Measurements from ENCODE around the gene PRSS50. TPM values are rescaled to one million over a fixed set of nuclear protein-coding genes. Genes with fewer than 3 reads are reported as not detected.

The PRSS50 gene
- total and polyA plus RNA-seq, 8 donors = under 0.01 to 0.10 TPM; not detected in 6

- 82 to 86% (median 84%) methylated on average over 6 to 11 of the region's 11 CpGs for WGBS, 5 donors
- peak in 1 of 2 donors; percentile 3 for DNase-seq
- Histone ChIP-seq H3K4me1 (peaks cover 0 to 5% (median 0%) of the 10 kb centered on the region in 4 donors), H3K27ac (no peak overlapping the region), H3K4me3 (no peak overlapping the region), H3K36me3 (no peaks in the 10 kb centered on the region), H3K9me3 (no peaks in the 10 kb centered on the region), H3K27me3 (no peaks in the 10 kb centered on the region)
- intact Hi-C loops (cut with DNase I; ENCODE audit: low total_unique reads) = loop anchor here (5.0 kb wide), 1 partner anchor 194 kb away; no protein-coding TSS in a partner anchor
- TF ChIP-seq EP300 (IDR thresholded peaks at IDR 0.05) (no peak), POLR2AphosphoS5 (IDR thresholded peaks at IDR 0.05) (no peak), POLR2A (IDR thresholded peaks at IDR 0.05) (no peak)
- TF ChIP-seq, protein P1, sequence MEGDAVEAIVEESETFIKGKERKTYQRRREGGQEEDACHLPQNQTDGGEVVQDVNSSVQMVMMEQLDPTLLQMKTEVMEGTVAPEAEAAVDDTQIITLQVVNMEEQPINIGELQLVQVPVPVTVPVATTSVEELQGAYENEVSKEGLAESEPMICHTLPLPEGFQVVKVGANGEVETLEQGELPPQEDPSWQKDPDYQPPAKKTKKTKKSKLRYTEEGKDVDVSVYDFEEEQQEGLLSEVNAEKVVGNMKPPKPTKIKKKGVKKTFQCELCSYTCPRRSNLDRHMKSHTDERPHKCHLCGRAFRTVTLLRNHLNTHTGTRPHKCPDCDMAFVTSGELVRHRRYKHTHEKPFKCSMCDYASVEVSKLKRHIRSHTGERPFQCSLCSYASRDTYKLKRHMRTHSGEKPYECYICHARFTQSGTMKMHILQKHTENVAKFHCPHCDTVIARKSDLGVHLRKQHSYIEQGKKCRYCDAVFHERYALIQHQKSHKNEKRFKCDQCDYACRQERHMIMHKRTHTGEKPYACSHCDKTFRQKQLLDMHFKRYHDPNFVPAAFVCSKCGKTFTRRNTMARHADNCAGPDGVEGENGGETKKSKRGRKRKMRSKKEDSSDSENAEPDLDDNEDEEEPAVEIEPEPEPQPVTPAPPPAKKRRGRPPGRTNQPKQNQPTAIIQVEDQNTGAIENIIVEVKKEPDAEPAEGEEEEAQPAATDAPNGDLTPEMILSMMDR (IDR thresholded peaks at IDR 0.05) = no peak
Measured at GRCh38 chr3:46708401-46709156, 9.1 kb downstream of the PRSS50 start.

- no peak overlapping the region for H3K4me3 ChIP-seq
- H3K4me1 ChIP-seq = peaks cover 0 to 5% (median 0%) of the 10 kb centered on the region in 4 donors
- TF ChIP-seq POLR2AphosphoS5 (IDR thresholded peaks at IDR 0.05) (no peak), EP300 (IDR thresholded peaks at IDR 0.05) (no peak), POLR2A (IDR thresholded peaks at IDR 0.05) (no peak)
- TF ChIP-seq, protein P1 (IDR thresholded peaks at IDR 0.05) = no peak
- no peaks in the 10 kb centered on the region for H3K9me3 ChIP-seq
- intact Hi-C loops (cut with DNase I; ENCODE audit: low total_unique reads) = loop anchor here (5.0 kb wide), 1 partner anchor 195 kb away; no protein-coding TSS in a partner anchor
- H3K36me3 ChIP-seq = no peaks in the 10 kb centered on the region
- 78 to 94% (median 86%) methylated on average over 5 to 7 of the region's 7 CpGs for WGBS, 5 donors
- peaks cover 0 to 4% (median 0%) of the 10 kb centered on the region in 3 donors for H3K27me3 ChIP-seq
- H3K27ac ChIP-seq = no peak overlapping the region
- no peak for DNase-seq
Measured at GRCh38 chr3:46707601-46708011, 10.1 kb downstream of the PRSS50 start.

GRCh38 chr3:46706771-46707582 lies 10.7 kb downstream of the PRSS50 start:
- H3K9me3 ChIP-seq = no peaks in the 10 kb centered on the region
- intact Hi-C loops (cut with DNase I; ENCODE audit: low total_unique reads) = loop anchor here (5.0 kb wide), 1 partner anchor 195 kb away; no protein-coding TSS in a partner anchor
- WGBS, 5 donors = 58 to 67% (median 62%) methylated on average over 12 to 13 of the region's 13 CpGs
- H3K4me3 ChIP-seq = no peak overlapping the region
- DNase-seq = no peak
- H3K27me3 ChIP-seq = peaks cover 0 to 10% (median 3%) of the 10 kb centered on the region in 3 donors
- TF ChIP-seq EP300 (IDR thresholded peaks at IDR 0.05) (no peak), POLR2A (IDR thresholded peaks at IDR 0.05) (no peak), POLR2AphosphoS5 (IDR thresholded peaks at IDR 0.05) (no peak)
- TF ChIP-seq, protein P1 (IDR thresholded peaks at IDR 0.05) = no peak
- H3K4me1 ChIP-seq = peaks cover 0 to 7% (median 0%) of the 10 kb centered on the region in 4 donors
- no peaks in the 10 kb centered on the region for H3K36me3 ChIP-seq
- no peak overlapping the region for H3K27ac ChIP-seq
